ENCODE data around the gene NBEAL2. TPM values are rescaled to one million over a fixed set of nuclear protein-coding genes. Genes with fewer than 3 reads are reported as not detected.

Gene NBEAL2
- total RNA-seq, 1 experiment from 2014 or later, result 60.5 TPM

GRCh38 chr3:46955157-46955556 lies 24.3 kb upstream of the NBEAL2 start:
- peak overlapping the region; percentile 59 for H3K4me2 ChIP-seq (ENCODE audit: low read depth, low read length, poor library complexity, severe bottlenecking)
- no peak for DNase-seq
- no peaks in the 10 kb centered on the region for H3K9me2 ChIP-seq (replicated peaks; ENCODE audit: insufficient read depth, low read length)
- peak overlapping the region; percentile 40 for H3K9ac ChIP-seq (ENCODE audit: low read length)
- no peak overlapping the region for H2AFZ ChIP-seq (ENCODE audit: low read length)
- peaks cover 31% of the 10 kb centered on the region for H4K20me1 ChIP-seq (ENCODE audit: insufficient read depth, low read depth, low read length)
- H3K4me3 ChIP-seq (ENCODE audit: low read length), result no peak overlapping the region
- peak overlapping the region; percentile 91 for H3K27ac ChIP-seq (ENCODE audit: low read length)
- H3K79me2 ChIP-seq (ENCODE audit: low read length), result peaks cover 98% of the 10 kb centered on the region
- H3K36me3 ChIP-seq (ENCODE audit: insufficient read depth, low read length), result 0 out of 2 replicates have a peak, but pooled peaks cover 6% of the 10 kb centered on the region
- no peaks in the 10 kb centered on the region for H3K27me3 ChIP-seq (ENCODE audit: low read length)
- H3K4me1 ChIP-seq (ENCODE audit: low read length), result peaks cover 96% of the 10 kb centered on the region
- H3K9me3 ChIP-seq (ENCODE audit: low read length), result no peaks in the 10 kb centered on the region

DNA sequence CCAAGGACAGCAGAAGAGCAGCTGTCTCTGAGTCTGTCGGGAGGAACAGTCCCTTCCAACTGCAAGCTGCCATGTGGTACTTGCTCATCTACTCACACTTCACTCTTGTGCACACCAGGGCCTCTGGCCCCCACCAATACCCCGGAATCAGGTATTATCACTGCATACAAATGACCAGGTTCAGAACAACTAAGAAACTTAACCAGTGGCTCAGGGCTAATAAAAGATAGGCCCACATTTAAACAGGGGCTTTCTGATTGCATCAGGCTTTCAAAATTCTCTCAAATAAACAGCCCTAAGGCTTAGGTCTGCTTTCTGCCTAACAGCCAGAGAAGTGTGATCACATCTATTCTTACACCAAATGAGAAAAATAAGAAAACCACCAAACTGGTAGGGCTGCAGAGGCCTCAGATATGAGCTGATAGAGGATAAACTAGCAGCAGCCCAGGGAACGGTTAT lies 23.6 kb upstream of the NBEAL2 start:
- peaks cover 96% of the 10 kb centered on the region for H3K4me1 ChIP-seq (ENCODE audit: low read length)

GRCh38 chr3:46957092-46957820 lies 22.2 kb upstream of the NBEAL2 start:
- DNase-seq, result no peak
- no peaks in the 10 kb centered on the region for H3K27me3 ChIP-seq (ENCODE audit: low read length)
- H3K27ac ChIP-seq (ENCODE audit: low read length), result peak overlapping the region; percentile 91
- H2AFZ ChIP-seq (ENCODE audit: low read length), result no peak overlapping the region
- no peaks in the 10 kb centered on the region for H3K9me2 ChIP-seq (replicated peaks; ENCODE audit: insufficient read depth, low read length)
- H3K4me1 ChIP-seq (ENCODE audit: low read length), result peaks cover 97% of the 10 kb centered on the region
- peaks cover 36% of the 10 kb centered on the region for H4K20me1 ChIP-seq (ENCODE audit: insufficient read depth, low read depth, low read length)
- H3K9ac ChIP-seq (ENCODE audit: low read length), result no peak overlapping the region
- no peaks in the 10 kb centered on the region for H3K9me3 ChIP-seq (ENCODE audit: low read length)
- peaks cover 98% of the 10 kb centered on the region for H3K79me2 ChIP-seq (ENCODE audit: low read length)
- no peak overlapping the region for H3K4me2 ChIP-seq (ENCODE audit: low read depth, low read length, poor library complexity, severe bottlenecking)
- 0 out of 2 replicates have a peak, but pooled peaks cover 3% of the 10 kb centered on the region for H3K36me3 ChIP-seq (ENCODE audit: insufficient read depth, low read length)
- H3K4me3 ChIP-seq (ENCODE audit: low read length), result no peak overlapping the region

More for the DNA sequence above, 23.6 kb upstream of the NBEAL2 start:
- H3K79me2 ChIP-seq (ENCODE audit: low read length), result peaks cover 98% of the 10 kb centered on the region
- no peaks in the 10 kb centered on the region for H3K9me3 ChIP-seq (ENCODE audit: low read length)
- H3K27ac ChIP-seq (ENCODE audit: low read length), result peak overlapping the region; percentile 91
- no peak overlapping the region for H3K4me3 ChIP-seq (ENCODE audit: low read length)
- H3K9ac ChIP-seq (ENCODE audit: low read length), result peak overlapping the region; percentile 40
- H3K27me3 ChIP-seq (ENCODE audit: low read length), result no peaks in the 10 kb centered on the region
- H3K9me2 ChIP-seq (replicated peaks; ENCODE audit: insufficient read depth, low read length), result no peaks in the 10 kb centered on the region
- no peak overlapping the region for H2AFZ ChIP-seq (ENCODE audit: low read length)
- H3K36me3 ChIP-seq (ENCODE audit: insufficient read depth, low read length), result 0 out of 2 replicates have a peak, but pooled peaks cover 6% of the 10 kb centered on the region
- peak overlapping the region; percentile 59 for H3K4me2 ChIP-seq (ENCODE audit: low read depth, low read length, poor library complexity, severe bottlenecking)
- DNase-seq, result no peak
- peaks cover 31% of the 10 kb centered on the region for H4K20me1 ChIP-seq (ENCODE audit: insufficient read depth, low read depth, low read length)

DNA sequence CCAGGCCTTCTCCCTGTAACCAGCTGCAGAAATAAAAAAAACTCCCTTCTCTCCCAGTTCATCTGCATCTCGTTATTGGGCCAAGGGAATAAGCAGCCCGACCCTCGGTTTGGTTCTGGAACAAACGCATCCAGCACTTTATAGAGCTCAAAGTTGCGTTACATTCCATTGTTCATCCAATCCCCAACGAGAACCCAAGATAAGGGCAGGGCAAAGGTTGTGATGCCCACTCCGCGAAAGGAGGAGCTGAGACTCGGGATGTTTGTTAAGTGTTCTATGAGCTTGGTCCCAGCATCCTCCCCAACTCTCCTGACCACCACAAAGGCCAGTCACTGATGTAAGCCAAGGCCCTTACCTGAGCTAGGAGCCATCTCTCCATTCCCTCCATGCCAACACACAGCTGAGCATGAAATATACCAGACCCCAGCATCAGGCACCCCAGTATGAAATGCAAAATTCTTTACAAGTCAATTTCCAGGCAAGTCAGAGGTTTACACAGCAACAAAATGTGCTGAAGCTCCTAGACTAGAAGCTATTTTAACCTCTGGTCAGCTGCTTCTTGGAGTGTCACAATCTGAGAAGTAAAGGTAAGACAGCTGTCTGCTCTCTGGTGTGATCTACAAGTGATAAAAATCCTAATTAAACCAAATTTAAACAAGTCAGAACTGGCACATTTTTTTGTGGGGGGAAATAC lies 20.9 kb upstream of the NBEAL2 start:
- H3K27me3 ChIP-seq (ENCODE audit: low read length), result no peaks in the 10 kb centered on the region
- H3K4me1 ChIP-seq (ENCODE audit: low read length), result peaks cover 93% of the 10 kb centered on the region
- peak overlapping the region; percentile 59 for H3K27ac ChIP-seq (ENCODE audit: low read length)
- no peaks in the 10 kb centered on the region for H3K9me2 ChIP-seq (replicated peaks; ENCODE audit: insufficient read depth, low read length)
- H3K36me3 ChIP-seq (ENCODE audit: insufficient read depth, low read length), result peaks cover 7% of the 10 kb centered on the region; the same call in 1 of the 2 replicates
- no peaks in the 10 kb centered on the region for H3K9me3 ChIP-seq (ENCODE audit: low read length)
- peak overlapping the region; percentile 7 for H3K9ac ChIP-seq (ENCODE audit: low read length)
- H3K4me3 ChIP-seq (ENCODE audit: low read length), result no peak overlapping the region
- peak overlapping the region; percentile 4 for H3K4me2 ChIP-seq (ENCODE audit: low read depth, low read length, poor library complexity, severe bottlenecking)
- peaks cover 35% of the 10 kb centered on the region for H4K20me1 ChIP-seq (ENCODE audit: insufficient read depth, low read depth, low read length)
- peaks cover 96% of the 10 kb centered on the region for H3K79me2 ChIP-seq (ENCODE audit: low read length)
- DNase-seq, result no peak
- H2AFZ ChIP-seq (ENCODE audit: low read length), result no peak overlapping the region

- Histone ChIP-seq H3K4me1 (ENCODE audit: low read length) (peaks cover 88% of the 10 kb centered on the region), H3K27me3 (ENCODE audit: low read length) (no peaks in the 10 kb centered on the region), H3K4me2 (ENCODE audit: low read depth, low read length, poor library complexity, severe bottlenecking) (peak overlapping the region; percentile 4), H2AFZ (ENCODE audit: low read length) (no peak overlapping the region), H4K20me1 (ENCODE audit: insufficient read depth, low read depth, low read length) (peaks cover 32% of the 10 kb centered on the region), H3K9me2 (replicated peaks; ENCODE audit: insufficient read depth, low read length) (no peaks in the 10 kb centered on the region), H3K9me3 (ENCODE audit: low read length) (no peaks in the 10 kb centered on the region), H3K79me2 (ENCODE audit: low read length) (peaks cover 91% of the 10 kb centered on the region), H3K4me3 (ENCODE audit: low read length) (no peak overlapping the region), H3K27ac (ENCODE audit: low read length) (peak overlapping the region; percentile 59), H3K36me3 (ENCODE audit: insufficient read depth, low read length) (peaks cover 7% of the 10 kb centered on the region; the same call in 1 of the 2 replicates), H3K9ac (ENCODE audit: low read length) (peak overlapping the region; percentile 7)
- peak; percentile 42 for DNase-seq
Observed at GRCh38 chr3:46959161-46959511, 20.3 kb upstream of the NBEAL2 start.

GRCh38 chr3:46960081-46960701 lies 19.3 kb upstream of the NBEAL2 start:
- H3K9ac ChIP-seq (ENCODE audit: low read length), result no peak overlapping the region
- H3K27me3 ChIP-seq (ENCODE audit: low read length), result no peaks in the 10 kb centered on the region
- H2AFZ ChIP-seq (ENCODE audit: low read length), result no peak overlapping the region
- peaks cover 33% of the 10 kb centered on the region for H4K20me1 ChIP-seq (ENCODE audit: insufficient read depth, low read depth, low read length)
- DNase-seq, result no peak
- H3K36me3 ChIP-seq (ENCODE audit: insufficient read depth, low read length), result peaks cover 7% of the 10 kb centered on the region
- peak overlapping the region; percentile 59 for H3K27ac ChIP-seq (ENCODE audit: low read length)
- no peaks in the 10 kb centered on the region for H3K9me3 ChIP-seq (ENCODE audit: low read length)
- peak overlapping the region; percentile 12 for H3K4me2 ChIP-seq (ENCODE audit: low read depth, low read length, poor library complexity, severe bottlenecking)
- peaks cover 81% of the 10 kb centered on the region for H3K4me1 ChIP-seq (ENCODE audit: low read length)
- no peak overlapping the region for H3K4me3 ChIP-seq (ENCODE audit: low read length)
- peaks cover 84% of the 10 kb centered on the region for H3K79me2 ChIP-seq (ENCODE audit: low read length)
- no peaks in the 10 kb centered on the region for H3K9me2 ChIP-seq (replicated peaks; ENCODE audit: insufficient read depth, low read length)

DNA sequence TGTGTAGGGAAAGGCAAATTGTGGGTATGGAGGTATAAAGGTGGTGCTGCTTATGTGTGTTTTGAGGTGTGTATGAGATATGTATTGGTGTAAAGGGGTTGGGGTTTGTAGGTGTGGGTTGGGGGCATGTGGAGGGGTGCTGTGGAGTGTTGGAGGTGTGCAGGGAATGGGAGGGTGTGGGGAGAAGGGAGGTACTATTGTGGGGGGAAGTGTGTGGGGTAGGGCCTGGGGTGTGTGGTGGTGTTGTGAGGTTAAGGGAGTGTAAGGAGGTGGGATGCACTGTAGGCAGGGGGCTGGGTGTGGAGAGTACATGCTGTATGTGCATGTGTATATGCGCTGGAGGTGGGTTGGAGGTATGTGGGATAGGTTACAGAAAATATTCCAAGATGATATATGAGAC lies 18.6 kb upstream of the NBEAL2 start:
- DNase-seq, result no peak
- no peak overlapping the region for H2AFZ ChIP-seq (ENCODE audit: low read length)
- H3K36me3 ChIP-seq (ENCODE audit: insufficient read depth, low read length), result peaks cover 13% of the 10 kb centered on the region
- H3K4me3 ChIP-seq (ENCODE audit: low read length), result no peak overlapping the region
- no peaks in the 10 kb centered on the region for H3K27me3 ChIP-seq (ENCODE audit: low read length)
- H3K9me2 ChIP-seq (replicated peaks; ENCODE audit: insufficient read depth, low read length), result no peaks in the 10 kb centered on the region
- H3K79me2 ChIP-seq (ENCODE audit: low read length), result peaks cover 84% of the 10 kb centered on the region
- peak overlapping the region; percentile 12 for H3K4me2 ChIP-seq (ENCODE audit: low read depth, low read length, poor library complexity, severe bottlenecking)
- peak overlapping the region; percentile 59 for H3K27ac ChIP-seq (ENCODE audit: low read length)
- no peaks in the 10 kb centered on the region for H3K9me3 ChIP-seq (ENCODE audit: low read length)
- H3K9ac ChIP-seq (ENCODE audit: low read length), result no peak overlapping the region
- peaks cover 81% of the 10 kb centered on the region for H3K4me1 ChIP-seq (ENCODE audit: low read length)
- peaks cover 40% of the 10 kb centered on the region for H4K20me1 ChIP-seq (ENCODE audit: insufficient read depth, low read depth, low read length)

DNA sequence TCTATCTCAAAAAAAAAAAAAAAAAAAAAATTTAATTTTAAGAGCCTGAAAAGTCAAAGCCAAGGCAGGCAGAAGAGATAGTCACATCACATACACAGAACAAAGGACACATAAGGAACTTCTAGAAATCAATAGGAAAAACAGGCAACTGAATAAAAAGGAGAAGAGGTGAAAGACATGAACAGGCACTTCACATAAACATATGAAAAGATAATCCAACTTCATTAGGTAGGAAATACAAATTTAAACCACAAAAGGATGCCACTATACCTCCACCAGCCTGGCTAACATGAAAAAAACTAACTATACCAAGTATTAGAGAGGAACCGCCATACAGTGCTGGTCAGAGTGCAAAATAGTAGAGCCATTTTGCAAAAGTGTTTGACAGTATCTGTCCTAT lies 17.0 kb upstream of the NBEAL2 start:
- no peak overlapping the region for H2AFZ ChIP-seq (ENCODE audit: low read length)
- no peaks in the 10 kb centered on the region for H3K9me2 ChIP-seq (replicated peaks; ENCODE audit: insufficient read depth, low read length)
- H3K4me2 ChIP-seq (ENCODE audit: low read depth, low read length, poor library complexity, severe bottlenecking), result no peak overlapping the region
- H4K20me1 ChIP-seq (ENCODE audit: insufficient read depth, low read depth, low read length), result peaks cover 52% of the 10 kb centered on the region
- H3K27ac ChIP-seq (ENCODE audit: low read length), result peak overlapping the region; percentile 55; the same call in 1 of the 2 replicates
- peaks cover 14% of the 10 kb centered on the region for H3K36me3 ChIP-seq (ENCODE audit: insufficient read depth, low read length)
- H3K9me3 ChIP-seq (ENCODE audit: low read length), result no peaks in the 10 kb centered on the region
- no peak overlapping the region for H3K4me3 ChIP-seq (ENCODE audit: low read length)
- peaks cover 84% of the 10 kb centered on the region for H3K79me2 ChIP-seq (ENCODE audit: low read length)
- H3K4me1 ChIP-seq (ENCODE audit: low read length), result peaks cover 81% of the 10 kb centered on the region
- DNase-seq, result no peak
- no peaks in the 10 kb centered on the region for H3K27me3 ChIP-seq (ENCODE audit: low read length)
- no peak overlapping the region for H3K9ac ChIP-seq (ENCODE audit: low read length)
